ENCODE data around the gene USP11.
A peak's percentile ranks its signal among the peaks of the same experiment; 100 is the strongest.

The USP11 gene

DNA sequence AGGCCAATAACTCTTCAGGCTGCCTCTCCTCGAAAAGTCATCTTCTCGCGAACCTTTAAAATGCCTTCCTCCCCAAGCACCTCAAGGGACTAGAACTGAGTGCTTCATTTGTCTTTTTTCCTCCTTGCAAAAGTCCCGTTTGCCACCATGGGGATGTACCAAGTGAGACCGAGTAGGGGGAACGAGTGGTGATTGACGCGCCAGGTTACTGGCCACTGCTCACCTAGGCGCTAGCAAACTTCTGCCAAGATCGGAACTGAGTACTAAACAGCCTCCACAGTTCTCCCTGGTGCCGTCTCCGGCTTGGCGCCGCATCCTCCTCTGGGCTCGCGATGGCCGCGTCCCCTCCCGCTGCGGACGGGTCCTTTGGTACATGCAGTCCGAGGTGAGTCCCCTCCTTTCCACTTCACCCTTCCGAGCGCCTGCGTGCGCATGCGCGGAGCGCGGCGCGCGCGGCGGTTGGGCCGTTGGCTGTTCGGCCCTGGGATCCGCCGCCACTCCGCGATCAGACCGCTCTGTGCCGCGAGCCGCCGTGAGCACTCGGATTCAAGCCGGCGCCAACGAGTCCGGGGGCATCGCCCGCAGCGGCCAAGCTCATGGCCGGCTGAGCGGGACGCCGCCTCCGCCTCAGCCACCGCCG lies 14.4 kb upstream of the USP11 start, which contains the start of gene CDK16 (continued):
- TF ChIP-seq ZNF23 (tag by site-specific recombination; IDR thresholded peaks at IDR 0.05; ENCODE audit: borderline replicate concordance) (no peak), KLF8 (tag by site-specific recombination; IDR thresholded peaks at IDR 0.05) (peak; percentile 90), ZNF335 (tag by site-specific recombination; conservative IDR thresholded peaks at IDR 0.05) (peak; percentile 66), REPIN1 (tag by site-specific recombination; IDR thresholded peaks at IDR 0.05; ENCODE audit: low read depth) (no peak), ZEB2 (tag by site-specific recombination; IDR thresholded peaks at IDR 0.05) (peak; percentile 85), ZIC2 (tag by site-specific recombination; IDR thresholded peaks at IDR 0.05) (peak; percentile 26; the same call in 1 of the 2 replicates), KLF16 (tag by site-specific recombination; IDR thresholded peaks at IDR 0.05) (peak; percentile 77; the same call in 1 of the 2 replicates), OSR2 (tag by site-specific recombination; IDR thresholded peaks at IDR 0.05) (no peak), ZNF501 (tag by site-specific recombination; IDR thresholded peaks at IDR 0.05) (0 out of 2 replicates have a peak, but pooled peaks have one; percentile 45), ZNF341 (tag by site-specific recombination; IDR thresholded peaks at IDR 0.05; ENCODE audit: low read depth) (peak; percentile 80), ZNF623 (tag by site-specific recombination; IDR thresholded peaks at IDR 0.05) (peak; percentile 26; the same call in 1 of the 2 replicates), ZNF660 (tag by site-specific recombination; IDR thresholded peaks at IDR 0.05) (0 out of 2 replicates have a peak, but pooled peaks have one; percentile 57), ZBTB7A (tag by site-specific recombination; IDR thresholded peaks at IDR 0.05; ENCODE audit: low read depth) (peak; percentile 89; the same call in 1 of the 2 replicates), ZNF473 (tag by site-specific recombination; IDR thresholded peaks at IDR 0.05) (no peak), ZNF843 (tag by site-specific recombination; IDR thresholded peaks at IDR 0.05) (peak; percentile 71), ZNF600 (tag by site-specific recombination; IDR thresholded peaks at IDR 0.05) (0 out of 2 replicates have a peak, but pooled peaks have one; percentile 26), ZNF223 (tag by site-specific recombination; IDR thresholded peaks at IDR 0.05) (no peak), ZNF138 (tag by site-specific recombination; IDR thresholded peaks at IDR 0.05; ENCODE audit: borderline replicate concordance) (no peak), ZNF610 (tag by site-specific recombination; IDR thresholded peaks at IDR 0.05; ENCODE audit: borderline replicate concordance) (peak; percentile 72; the same call in 1 of the 2 replicates), ZNF580 (tag by site-specific recombination; IDR thresholded peaks at IDR 0.05) (peak; percentile 95), ZBTB17 (tag by site-specific recombination; IDR thresholded peaks at IDR 0.05) (peak; percentile 94; the same call in 1 of the 2 replicates), ZNF248 (tag by site-specific recombination; IDR thresholded peaks at IDR 0.05) (no peak; the same call in 1 of the 2 replicates), YY2 (tag by site-specific recombination; IDR thresholded peaks at IDR 0.05) (peak; percentile 78), ZNF692 (tag by site-specific recombination; IDR thresholded peaks at IDR 0.05) (peak; percentile 86), ZFP69B (tag by site-specific recombination; IDR thresholded peaks at IDR 0.05) (peak; percentile 82), SCRT2 (tag by site-specific recombination; IDR thresholded peaks at IDR 0.05) (no peak), OVOL3 (tag by site-specific recombination; IDR thresholded peaks at IDR 0.05) (peak; percentile 86), ZBTB8A (tag by site-specific recombination; IDR thresholded peaks at IDR 0.05) (peak; percentile 62), ZNF549 (tag by site-specific recombination; IDR thresholded peaks at IDR 0.05) (no peak), ZNF48 (tag by site-specific recombination; IDR thresholded peaks at IDR 0.05) (no peak), HOXC10 (CRISPR knock-in tag; IDR thresholded peaks at IDR 0.05) (peak; percentile 87; the same call in 1 of the 2 replicates)
- TF ChIP-seq, protein P1, sequence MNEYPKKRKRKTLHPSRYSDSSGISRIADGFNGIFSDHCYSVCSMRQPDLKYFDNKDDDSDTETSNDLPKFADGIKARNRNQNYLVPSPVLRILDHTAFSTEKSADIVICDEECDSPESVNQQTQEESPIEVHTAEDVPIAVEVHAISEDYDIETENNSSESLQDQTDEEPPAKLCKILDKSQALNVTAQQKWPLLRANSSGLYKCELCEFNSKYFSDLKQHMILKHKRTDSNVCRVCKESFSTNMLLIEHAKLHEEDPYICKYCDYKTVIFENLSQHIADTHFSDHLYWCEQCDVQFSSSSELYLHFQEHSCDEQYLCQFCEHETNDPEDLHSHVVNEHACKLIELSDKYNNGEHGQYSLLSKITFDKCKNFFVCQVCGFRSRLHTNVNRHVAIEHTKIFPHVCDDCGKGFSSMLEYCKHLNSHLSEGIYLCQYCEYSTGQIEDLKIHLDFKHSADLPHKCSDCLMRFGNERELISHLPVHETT (tag by site-specific recombination; IDR thresholded peaks at IDR 0.05) = peak; percentile 95
- TF ChIP-seq, protein P2, sequence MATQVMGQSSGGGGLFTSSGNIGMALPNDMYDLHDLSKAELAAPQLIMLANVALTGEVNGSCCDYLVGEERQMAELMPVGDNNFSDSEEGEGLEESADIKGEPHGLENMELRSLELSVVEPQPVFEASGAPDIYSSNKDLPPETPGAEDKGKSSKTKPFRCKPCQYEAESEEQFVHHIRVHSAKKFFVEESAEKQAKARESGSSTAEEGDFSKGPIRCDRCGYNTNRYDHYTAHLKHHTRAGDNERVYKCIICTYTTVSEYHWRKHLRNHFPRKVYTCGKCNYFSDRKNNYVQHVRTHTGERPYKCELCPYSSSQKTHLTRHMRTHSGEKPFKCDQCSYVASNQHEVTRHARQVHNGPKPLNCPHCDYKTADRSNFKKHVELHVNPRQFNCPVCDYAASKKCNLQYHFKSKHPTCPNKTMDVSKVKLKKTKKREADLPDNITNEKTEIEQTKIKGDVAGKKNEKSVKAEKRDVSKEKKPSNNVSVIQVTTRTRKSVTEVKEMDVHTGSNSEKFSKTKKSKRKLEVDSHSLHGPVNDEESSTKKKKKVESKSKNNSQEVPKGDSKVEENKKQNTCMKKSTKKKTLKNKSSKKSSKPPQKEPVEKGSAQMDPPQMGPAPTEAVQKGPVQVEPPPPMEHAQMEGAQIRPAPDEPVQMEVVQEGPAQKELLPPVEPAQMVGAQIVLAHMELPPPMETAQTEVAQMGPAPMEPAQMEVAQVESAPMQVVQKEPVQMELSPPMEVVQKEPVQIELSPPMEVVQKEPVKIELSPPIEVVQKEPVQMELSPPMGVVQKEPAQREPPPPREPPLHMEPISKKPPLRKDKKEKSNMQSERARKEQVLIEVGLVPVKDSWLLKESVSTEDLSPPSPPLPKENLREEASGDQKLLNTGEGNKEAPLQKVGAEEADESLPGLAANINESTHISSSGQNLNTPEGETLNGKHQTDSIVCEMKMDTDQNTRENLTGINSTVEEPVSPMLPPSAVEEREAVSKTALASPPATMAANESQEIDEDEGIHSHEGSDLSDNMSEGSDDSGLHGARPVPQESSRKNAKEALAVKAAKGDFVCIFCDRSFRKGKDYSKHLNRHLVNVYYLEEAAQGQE (tag by site-specific recombination; IDR thresholded peaks at IDR 0.05) = no peak
- TF ChIP-seq, protein P3, sequence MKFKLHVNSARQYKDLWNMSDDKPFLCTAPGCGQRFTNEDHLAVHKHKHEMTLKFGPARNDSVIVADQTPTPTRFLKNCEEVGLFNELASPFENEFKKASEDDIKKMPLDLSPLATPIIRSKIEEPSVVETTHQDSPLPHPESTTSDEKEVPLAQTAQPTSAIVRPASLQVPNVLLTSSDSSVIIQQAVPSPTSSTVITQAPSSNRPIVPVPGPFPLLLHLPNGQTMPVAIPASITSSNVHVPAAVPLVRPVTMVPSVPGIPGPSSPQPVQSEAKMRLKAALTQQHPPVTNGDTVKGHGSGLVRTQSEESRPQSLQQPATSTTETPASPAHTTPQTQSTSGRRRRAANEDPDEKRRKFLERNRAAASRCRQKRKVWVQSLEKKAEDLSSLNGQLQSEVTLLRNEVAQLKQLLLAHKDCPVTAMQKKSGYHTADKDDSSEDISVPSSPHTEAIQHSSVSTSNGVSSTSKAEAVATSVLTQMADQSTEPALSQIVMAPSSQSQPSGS (tag by site-specific recombination; IDR thresholded peaks at IDR 0.05; ENCODE audit: low read depth) = peak; percentile 22; the same call in 1 of the 2 replicates
